ENCODE data around the gene ABCC8. TPM values are rescaled to one million over a fixed set of nuclear protein-coding genes. Genes with fewer than 3 reads are reported as not detected.

The ABCC8 gene
- total RNA-seq, 6 experiments from 2014 or later = not detected

GRCh38 chr11:17343257-17343656 is 133.4 kb downstream of the ABCC8 start:
- Mint-ChIP-seq H3K36me3 (ENCODE audit: low read depth) (peaks cover 4% of the 10 kb centered on the region; the same call in 1 of the 2 replicates), H3K9me3 (no peaks in the 10 kb centered on the region), H3K4me3 (no peak overlapping the region), H3K27me3 (ENCODE audit: insufficient read depth) (no peaks in the 10 kb centered on the region; the same call in 1 of the 2 replicates), H3K4me1 (ENCODE audit: low read depth) (peaks cover 18% of the 10 kb centered on the region), H3K27ac (peak overlapping the region; percentile 77)
- TF ChIP-seq, protein P1, sequence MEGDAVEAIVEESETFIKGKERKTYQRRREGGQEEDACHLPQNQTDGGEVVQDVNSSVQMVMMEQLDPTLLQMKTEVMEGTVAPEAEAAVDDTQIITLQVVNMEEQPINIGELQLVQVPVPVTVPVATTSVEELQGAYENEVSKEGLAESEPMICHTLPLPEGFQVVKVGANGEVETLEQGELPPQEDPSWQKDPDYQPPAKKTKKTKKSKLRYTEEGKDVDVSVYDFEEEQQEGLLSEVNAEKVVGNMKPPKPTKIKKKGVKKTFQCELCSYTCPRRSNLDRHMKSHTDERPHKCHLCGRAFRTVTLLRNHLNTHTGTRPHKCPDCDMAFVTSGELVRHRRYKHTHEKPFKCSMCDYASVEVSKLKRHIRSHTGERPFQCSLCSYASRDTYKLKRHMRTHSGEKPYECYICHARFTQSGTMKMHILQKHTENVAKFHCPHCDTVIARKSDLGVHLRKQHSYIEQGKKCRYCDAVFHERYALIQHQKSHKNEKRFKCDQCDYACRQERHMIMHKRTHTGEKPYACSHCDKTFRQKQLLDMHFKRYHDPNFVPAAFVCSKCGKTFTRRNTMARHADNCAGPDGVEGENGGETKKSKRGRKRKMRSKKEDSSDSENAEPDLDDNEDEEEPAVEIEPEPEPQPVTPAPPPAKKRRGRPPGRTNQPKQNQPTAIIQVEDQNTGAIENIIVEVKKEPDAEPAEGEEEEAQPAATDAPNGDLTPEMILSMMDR (IDR thresholded peaks at IDR 0.05) = no peak
- no peak for DNase-seq

Other genes with a start within 250 kb of the ABCC8 start
- gene NUCB2, start 200.1 kb downstream of the ABCC8 start, total RNA-seq (2021; fragmentation: NEBNext Ultra II Directional; extraction: Animal tissue kit (Norgen Biotek cat#: 25700)) = 100 to 1,000 TPM; 124 to 180 (median 161) TPM
- 1 to 10 TPM; 2.2 to 3.4 (median 2.5) TPM for gene NCR3LG1, start 125.0 kb downstream of the ABCC8 start, total RNA-seq (2021; fragmentation: NEBNext Ultra II Directional; extraction: Animal tissue kit (Norgen Biotek cat#: 25700))
- gene KCNJ11, start 88.2 kb downstream of the ABCC8 start, total RNA-seq (2021; fragmentation: NEBNext Ultra II Directional; extraction: Animal tissue kit (Norgen Biotek cat#: 25700)) = not detected
- gene USH1C, start 67.6 kb upstream of the ABCC8 start, total RNA-seq (2021; fragmentation: NEBNext Ultra II Directional; extraction: Animal tissue kit (Norgen Biotek cat#: 25700)) = not detected
- not detected for gene OTOG, start 70.4 kb upstream of the ABCC8 start, total RNA-seq (2021; fragmentation: NEBNext Ultra II Directional; extraction: Animal tissue kit (Norgen Biotek cat#: 25700))
- not detected for gene MYOD1, start 242.7 kb upstream of the ABCC8 start, total RNA-seq (2021; fragmentation: NEBNext Ultra II Directional; extraction: Animal tissue kit (Norgen Biotek cat#: 25700))

Data from HFFc6 (cell line).